Erythroblast (primary cell): ENCODE measurements around the gene GPSM1.

ENCODE experiments used
- DNase-seq, 2 experiments: peaks; one replicate each; lab custom pipeline; 2025; lab: John Stamatoyannopoulos, UW
- GATA1 ChIP-seq: IDR thresholded peaks from 2 replicates; pipeline ENCODE4 v1.6.1; 2011; ENCODE audit warnings: low read depth, mild to moderate bottlenecking, control low read depth, low read length, moderate library complexity
- POLR2A ChIP-seq: IDR thresholded peaks from 2 replicates; pipeline ENCODE4 v1.6.1; 2011; ENCODE audit warnings: mild to moderate bottlenecking, low read length

The GPSM1 gene

DNA sequence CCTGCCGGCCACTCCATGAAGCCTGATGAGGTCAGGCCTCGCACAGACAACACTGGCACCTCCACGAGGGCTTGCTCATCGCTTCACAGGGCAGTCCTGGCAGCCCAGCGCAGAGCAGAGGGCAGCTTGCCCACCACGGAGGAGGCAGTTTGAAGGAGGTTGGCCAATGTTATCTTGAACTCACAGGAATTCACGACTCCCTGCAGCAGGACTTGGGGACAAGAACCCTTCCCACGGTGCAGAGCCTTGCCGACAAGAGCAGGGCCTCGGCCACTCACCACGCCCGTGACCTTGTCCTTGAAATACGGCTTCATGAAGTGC, 67.6 kb downstream of the GPSM1 start:
- no peak for TF ChIP-seq POLR2A
- no peak for TF ChIP-seq GATA1

DNA sequence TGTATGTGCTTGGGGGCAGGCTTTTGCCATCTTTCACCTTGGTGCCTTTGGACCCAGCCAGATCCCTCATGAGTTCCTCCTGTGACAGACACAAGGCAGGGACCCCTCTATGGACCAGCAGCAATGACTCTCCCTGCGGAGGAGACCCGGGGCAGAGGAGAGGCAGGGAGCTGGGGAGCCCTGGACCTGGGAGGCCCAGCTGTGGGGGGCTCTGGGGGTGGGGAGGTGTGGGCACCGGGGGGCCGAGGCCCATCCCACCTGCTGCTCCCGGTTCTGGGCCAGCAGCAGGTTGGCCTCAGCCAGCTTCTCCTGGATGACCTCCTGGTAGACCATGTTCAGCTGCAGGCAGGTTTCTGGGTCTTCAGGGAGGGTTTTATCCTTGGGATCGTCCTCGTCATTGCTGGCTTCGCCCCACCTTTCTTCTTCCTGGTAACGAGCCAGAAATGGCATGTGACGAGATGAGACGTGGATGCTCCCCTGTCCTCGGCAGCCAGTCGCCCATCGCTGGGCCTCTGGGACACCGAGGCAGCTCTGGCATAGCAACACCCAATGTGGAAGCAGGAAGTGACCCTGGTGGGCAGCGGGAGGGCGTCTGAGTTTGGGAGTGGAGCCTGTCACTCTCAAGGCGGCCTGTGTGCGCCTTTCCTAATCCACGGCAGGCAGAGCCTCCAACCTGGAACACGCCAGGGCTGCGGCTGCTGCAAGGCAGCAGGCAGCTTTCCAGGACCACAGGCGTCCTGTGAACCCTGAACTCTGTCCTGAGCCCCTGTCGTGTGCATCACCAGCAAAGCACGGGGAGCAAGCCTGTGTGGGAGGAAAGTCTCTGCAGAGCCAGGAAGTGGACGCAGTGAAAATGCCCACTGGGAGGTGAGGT, 68.2 kb downstream of the GPSM1 start:
- TF ChIP-seq GATA1, result no peak
- no peak for TF ChIP-seq POLR2A
- DNase-seq, result peak in 1 of 2 experiments; percentile 18

More for the DNA sequence above, 67.6 kb downstream of the GPSM1 start:
- no peak for DNase-seq

GRCh38 chr9:136396219-136396515, 68.8 kb downstream of the GPSM1 start:
- TF ChIP-seq POLR2A (no peak), GATA1 (no peak)
- no peak for DNase-seq

- TF ChIP-seq GATA1 (no peak), POLR2A (no peak)
- DNase-seq, result no peak
These were observed 70.3 kb downstream of the GPSM1 start for GRCh38 chr9:136397643-136398042.

DNA sequence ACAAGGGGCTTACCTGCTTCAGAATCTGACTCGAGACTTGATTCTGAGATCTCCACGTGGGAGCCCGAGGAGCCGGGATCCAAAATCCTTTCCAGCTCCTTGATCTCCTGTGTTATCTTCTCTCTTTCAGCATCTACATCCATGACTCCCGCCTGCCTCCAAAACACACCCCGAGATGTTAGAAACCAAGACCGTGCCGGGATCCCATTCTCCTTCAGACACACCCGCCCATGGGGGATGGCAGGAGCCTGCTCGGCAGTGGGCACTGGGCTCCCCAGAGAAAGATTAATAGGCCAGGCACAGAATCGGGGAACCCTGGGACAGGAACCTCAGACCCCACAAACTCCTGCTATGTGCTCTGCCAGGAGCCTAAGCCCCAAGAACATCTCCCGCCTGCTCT, 70.9 kb downstream of the GPSM1 start:
- DNase-seq, result no peak
- TF ChIP-seq GATA1 (no peak), POLR2A (no peak)

GRCh38 chr9:136399176-136400037, 72.1 kb downstream of the GPSM1 start:
- DNase-seq, result peak; percentile 49 to 60
- TF ChIP-seq GATA1, result no peak
- no peak for TF ChIP-seq POLR2A

DNA sequence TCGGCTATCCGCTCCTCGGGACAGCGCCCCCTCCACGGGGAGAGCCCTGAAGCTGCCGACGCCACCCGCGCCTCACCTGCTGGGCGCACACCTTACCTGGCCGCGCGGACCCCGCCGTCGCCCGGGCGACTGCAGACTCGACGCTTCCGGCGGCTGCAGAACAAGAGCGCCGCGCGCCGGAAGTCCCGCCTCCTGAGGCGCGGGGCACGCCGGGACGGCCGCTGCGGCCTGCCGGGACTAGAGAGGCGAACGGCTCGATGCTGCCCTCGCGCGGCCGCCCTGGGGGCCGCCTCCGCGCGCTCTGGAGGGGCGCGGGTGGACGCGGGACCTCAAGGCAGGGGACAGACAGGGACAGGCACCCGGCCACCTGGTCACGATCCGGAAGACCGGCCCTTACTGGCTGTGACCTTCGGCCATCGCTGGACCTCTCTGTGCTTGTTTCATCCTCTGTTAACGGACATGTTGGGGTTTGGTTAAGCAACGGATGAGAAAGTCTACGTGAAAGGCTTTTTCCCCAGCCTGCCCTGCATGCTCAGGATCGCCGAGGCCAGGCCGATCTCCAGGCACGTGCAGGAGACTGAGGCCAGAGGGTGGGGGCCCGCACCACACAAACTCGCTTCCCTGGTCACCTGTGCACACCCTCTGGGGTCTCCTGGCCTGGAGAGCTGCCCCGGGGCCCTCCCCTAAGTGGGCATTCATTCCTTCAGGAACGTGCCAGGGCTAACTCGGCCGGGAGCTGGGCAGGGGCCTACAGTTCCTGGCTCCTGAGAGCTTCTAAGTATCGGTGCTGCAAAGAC, 72.9 kb downstream of the GPSM1 start, which contains the start of gene SNAPC4:
Gene SNAPC4 (minus strand): TSS at position 133 of the 797 bp plus-strand sequence. CDS start 1,742 bp downstream, outside the sequence.
- DNase-seq, result peak; percentile 91 to 95
- no peak for TF ChIP-seq GATA1
- peak; percentile 53 for TF ChIP-seq POLR2A

GRCh38 chr9:136401173-136401922, 74.0 kb downstream of the GPSM1 start:
- TF ChIP-seq GATA1 (no peak), POLR2A (no peak)
- no peak for DNase-seq

DNA sequence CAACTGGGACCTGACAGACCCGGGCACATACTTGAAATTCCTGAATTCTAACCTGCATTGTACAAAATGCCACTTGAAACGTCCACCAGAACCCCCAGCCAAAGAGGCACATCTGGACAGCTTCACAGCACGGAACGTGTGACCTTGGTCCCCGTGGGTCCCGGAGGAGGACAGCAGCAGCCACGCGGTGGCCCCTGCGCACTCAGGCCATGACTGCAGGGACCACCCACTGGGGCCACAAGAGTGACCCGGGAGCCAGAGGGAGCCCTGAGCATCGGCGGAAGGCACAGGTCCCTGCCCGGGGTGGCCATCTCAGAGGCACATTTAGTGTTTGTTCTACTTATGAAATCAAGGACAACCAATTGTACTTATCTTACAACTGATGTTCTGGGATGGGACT, 74.7 kb downstream of the GPSM1 start:
- TF ChIP-seq POLR2A, result no peak
- no peak for TF ChIP-seq GATA1
- no peak for DNase-seq

- peak in 1 of 2 experiments; percentile 15 for DNase-seq
- no peak for TF ChIP-seq GATA1
- no peak for TF ChIP-seq POLR2A
These were observed 76.2 kb downstream of the GPSM1 start for GRCh38 chr9:136403538-136403914.

DNA sequence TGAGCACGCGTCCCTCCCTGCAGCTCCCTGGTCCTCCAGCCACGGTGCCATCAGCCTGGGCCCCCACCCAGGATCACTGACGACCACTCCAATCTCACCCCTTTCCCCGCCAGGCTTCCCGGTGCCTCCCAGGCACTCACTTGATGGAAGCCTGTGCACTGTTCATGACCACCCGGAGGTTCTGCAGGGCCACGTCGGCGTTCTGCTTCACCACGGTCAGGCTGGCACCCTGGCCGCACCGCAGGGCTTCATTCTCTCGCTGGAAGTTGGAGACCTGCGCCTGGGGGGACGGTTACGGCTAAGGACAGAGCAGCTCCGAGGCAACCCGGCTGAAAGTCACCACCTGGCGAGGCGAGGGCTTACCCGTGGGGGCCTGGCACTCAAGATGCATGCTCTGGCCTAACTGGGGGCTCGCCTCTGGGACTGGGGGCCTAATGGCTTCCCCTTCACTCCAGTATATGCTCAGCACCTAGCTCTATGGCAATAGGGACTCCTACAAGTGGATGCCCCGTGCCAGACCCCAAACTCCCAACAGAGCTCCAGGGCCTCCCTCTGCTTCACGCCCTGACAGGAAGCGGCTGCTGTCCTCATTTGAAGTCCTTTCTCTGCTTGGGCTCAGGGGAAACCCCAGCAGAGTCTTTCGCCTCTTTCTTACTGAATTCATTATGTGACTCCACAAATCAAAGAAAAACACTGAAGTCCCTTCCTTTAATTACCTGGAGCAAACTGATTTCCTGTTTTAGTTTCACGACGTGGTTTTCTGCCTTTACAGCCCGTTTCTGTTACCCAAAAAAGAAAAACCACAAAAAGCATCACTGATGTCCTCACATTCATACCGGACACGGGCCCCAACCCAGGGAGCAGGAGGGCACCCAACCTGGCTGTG, 76.8 kb downstream of the GPSM1 start:
- TF ChIP-seq POLR2A (no peak), GATA1 (no peak)
- DNase-seq, result no peak

DNA sequence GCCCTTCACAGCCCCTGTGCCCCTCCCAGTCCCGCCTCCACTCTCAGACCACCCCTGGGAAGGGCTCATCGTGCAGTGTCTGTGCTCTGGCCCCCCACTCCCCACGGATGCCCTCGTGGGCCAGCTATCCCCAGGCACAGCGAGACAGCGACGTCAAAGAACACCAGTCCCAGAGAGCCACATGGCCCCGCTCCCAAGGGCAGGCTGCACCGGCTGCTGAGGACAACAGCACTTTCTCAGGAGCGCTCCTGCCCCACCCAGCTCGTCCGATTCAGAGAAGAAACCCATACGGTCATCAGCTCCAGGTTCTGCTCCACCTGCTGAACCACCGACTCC, 77.4 kb downstream of the GPSM1 start:
- TF ChIP-seq GATA1 (no peak), POLR2A (no peak)
- DNase-seq, result no peak
